ENCODE measurements around the gene ALOX15. TPM values are rescaled to one million over a fixed set of nuclear protein-coding genes. Genes with fewer than 3 reads are reported as not detected.

The ALOX15 gene
- total RNA-seq, 1 experiment from 2014 or later, result 0.31 TPM

DNA sequence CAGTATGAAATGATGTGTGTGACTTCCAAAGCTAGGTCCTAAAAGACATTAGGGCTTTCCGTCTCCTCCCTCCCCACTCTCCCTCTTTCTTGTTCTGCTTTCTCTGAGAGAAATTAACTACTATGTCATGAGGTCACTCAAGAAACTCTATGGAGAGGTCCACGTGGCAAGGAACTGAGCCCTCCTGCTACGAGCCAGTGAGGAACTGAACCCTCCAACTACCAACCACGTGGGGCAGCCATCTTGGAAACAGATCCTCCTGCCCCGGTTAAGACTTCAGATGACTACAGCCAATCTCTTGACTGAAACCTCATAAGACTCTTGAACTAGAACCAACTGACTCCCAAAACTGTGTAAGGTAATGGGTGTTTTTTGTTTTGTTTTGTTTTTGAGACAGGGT lies 4.2 kb upstream of the ALOX15 start:
- Mint-ChIP-seq H3K9me3 (peaks cover 0 to 2% of the 10 kb centered on the region in 2 experiments; a peak in 1 of 5 replicates), H3K4me1 (peaks cover 18 to 28% of the 10 kb centered on the region in 2 experiments), H3K27ac (no peak overlapping the region), H3K4me3 (no peak overlapping the region), H3K36me3 (ENCODE audit: insufficient read depth in 1 of 3, low read depth in 3 of 3) (no peaks in the 10 kb centered on the region; a peak in 2 of 7 replicates), H3K27me3 (ENCODE audit: low read depth) (peaks cover 75% of the 10 kb centered on the region)
- H3K18ac ChIP-seq (ENCODE audit: insufficient read length, low read depth, low read length), result no peak overlapping the region
- H4K91ac ChIP-seq (ENCODE audit: insufficient read length, low read depth, low read length), result no peak overlapping the region
- no peak overlapping the region for H3K27ac ChIP-seq (ENCODE audit: insufficient read length, low read depth, low read length)
- no peak overlapping the region for H3K4ac ChIP-seq (ENCODE audit: low read depth, low read length)
- H3K27me3 ChIP-seq (ENCODE audit: insufficient read depth, low read length), result peaks cover 23% of the 10 kb centered on the region; the same call in 1 of the 2 replicates
- H4K8ac ChIP-seq (replicated peaks; ENCODE audit: insufficient read length, low read depth, low read length), result no peak overlapping the region
- no peak overlapping the region for H3K9ac ChIP-seq (ENCODE audit: extremely low read depth, insufficient read length, low read length)
- no peak overlapping the region for H2AFZ ChIP-seq (ENCODE audit: low read length)
- H2AK5ac ChIP-seq (ENCODE audit: insufficient read length, low read length), result no peak overlapping the region
- H4K20me1 ChIP-seq (ENCODE audit: control insufficient read depth, insufficient read depth, insufficient read length), result no peaks in the 10 kb centered on the region
- H2BK15ac ChIP-seq (ENCODE audit: low read depth, low read length), result no peak overlapping the region
- no peaks in the 10 kb centered on the region for H3K9me3 ChIP-seq (ENCODE audit: control insufficient read depth, low read depth, low read length)
- peaks cover 11% of the 10 kb centered on the region for H3K23me2 ChIP-seq (ENCODE audit: insufficient read length, low read depth, low read length, poor library complexity, severe bottlenecking)
- no peak for DNase-seq
- H3K4me2 ChIP-seq (ENCODE audit: insufficient read depth, insufficient read length, low read length), result no peak overlapping the region
- no peak overlapping the region for H2BK20ac ChIP-seq (ENCODE audit: low read depth, low read length, poor library complexity, severe bottlenecking)
- H3K56ac ChIP-seq (ENCODE audit: insufficient read length, low read depth, low read length), result no peak overlapping the region
- TF ChIP-seq, protein P1, sequence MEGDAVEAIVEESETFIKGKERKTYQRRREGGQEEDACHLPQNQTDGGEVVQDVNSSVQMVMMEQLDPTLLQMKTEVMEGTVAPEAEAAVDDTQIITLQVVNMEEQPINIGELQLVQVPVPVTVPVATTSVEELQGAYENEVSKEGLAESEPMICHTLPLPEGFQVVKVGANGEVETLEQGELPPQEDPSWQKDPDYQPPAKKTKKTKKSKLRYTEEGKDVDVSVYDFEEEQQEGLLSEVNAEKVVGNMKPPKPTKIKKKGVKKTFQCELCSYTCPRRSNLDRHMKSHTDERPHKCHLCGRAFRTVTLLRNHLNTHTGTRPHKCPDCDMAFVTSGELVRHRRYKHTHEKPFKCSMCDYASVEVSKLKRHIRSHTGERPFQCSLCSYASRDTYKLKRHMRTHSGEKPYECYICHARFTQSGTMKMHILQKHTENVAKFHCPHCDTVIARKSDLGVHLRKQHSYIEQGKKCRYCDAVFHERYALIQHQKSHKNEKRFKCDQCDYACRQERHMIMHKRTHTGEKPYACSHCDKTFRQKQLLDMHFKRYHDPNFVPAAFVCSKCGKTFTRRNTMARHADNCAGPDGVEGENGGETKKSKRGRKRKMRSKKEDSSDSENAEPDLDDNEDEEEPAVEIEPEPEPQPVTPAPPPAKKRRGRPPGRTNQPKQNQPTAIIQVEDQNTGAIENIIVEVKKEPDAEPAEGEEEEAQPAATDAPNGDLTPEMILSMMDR (conservative IDR thresholded peaks at IDR 0.05), result no peak
- H3K79me1 ChIP-seq (ENCODE audit: insufficient read depth, low read depth, low read length, poor library complexity, severe bottlenecking), result no peaks in the 10 kb centered on the region
- no peak overlapping the region for H2BK5ac ChIP-seq (ENCODE audit: insufficient read length, low read length)
- no peak overlapping the region for H4K5ac ChIP-seq (ENCODE audit: insufficient read length, low read depth, low read length)
- no peaks in the 10 kb centered on the region for H3K79me2 ChIP-seq (ENCODE audit: insufficient read depth, low read length)
- H3K23ac ChIP-seq (ENCODE audit: insufficient read length, low read depth, low read length), result no peak overlapping the region
- H2BK12ac ChIP-seq (ENCODE audit: insufficient read length, low read depth, low read length), result no peak overlapping the region
- H3T11ph ChIP-seq (ENCODE audit: low read length), result no peak overlapping the region
- peaks cover 3% of the 10 kb centered on the region; the same call in 1 of the 2 replicates for H3K4me1 ChIP-seq (ENCODE audit: insufficient read depth, low read length)
- no peak overlapping the region for H3K14ac ChIP-seq (ENCODE audit: insufficient read depth, low read length)
- no CpG with 5 or more reads among the region's 5 CpGs for WGBS (ENCODE audit: extremely low coverage, insufficient read length, low lambda C conversion rate)
- no peak overlapping the region for H2BK120ac ChIP-seq (ENCODE audit: low read depth, low read length, poor library complexity, severe bottlenecking)
